ENCODE data around the gene RPTOR. TPM values are rescaled to one million over a fixed set of nuclear protein-coding genes. Genes with fewer than 3 reads are reported as not detected.

RPTOR gene
- total RNA-seq, 2 experiments from 2014 or later, result 88.9 to 91.8 TPM

DNA sequence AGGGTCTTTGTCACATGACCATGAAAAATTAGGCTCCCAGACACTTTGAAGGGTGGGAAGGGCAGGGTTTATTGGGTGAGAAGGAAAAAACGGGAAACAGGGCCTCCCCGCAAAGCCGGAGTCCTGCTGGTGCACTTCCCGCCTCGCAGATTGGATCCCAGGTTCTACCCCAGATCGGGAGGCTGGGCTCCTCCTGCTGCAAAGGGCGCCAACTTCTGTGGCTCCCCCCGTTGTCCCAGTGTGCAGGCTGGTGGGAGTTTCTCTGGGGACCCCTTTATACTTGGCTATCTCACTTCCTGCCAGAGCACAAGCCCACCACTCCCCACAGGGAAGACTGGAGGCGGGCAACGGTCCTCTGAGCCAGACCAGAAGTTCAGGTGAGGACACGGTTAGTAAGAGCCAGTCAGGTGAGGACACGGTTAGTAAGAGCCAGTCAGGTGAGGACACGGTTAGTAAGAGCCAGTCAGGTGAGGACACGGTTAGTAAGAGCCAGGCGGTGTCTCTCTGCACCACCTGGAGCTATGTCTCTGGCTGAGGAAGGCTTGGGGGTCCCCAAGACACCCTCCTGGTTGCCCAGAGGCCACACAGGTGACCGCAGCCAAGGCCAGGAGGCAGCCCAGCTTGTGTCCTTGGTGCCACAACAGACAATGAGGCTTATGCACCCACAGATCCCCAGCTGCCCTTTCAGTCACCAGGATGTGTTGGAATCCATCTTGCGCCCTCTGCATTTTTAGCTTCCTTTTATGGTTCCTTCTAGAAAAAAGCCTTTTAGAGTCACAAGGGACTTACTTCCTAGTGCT is 398.9 kb downstream of the RPTOR start:
- no peak overlapping the region for H3K4me3 Mint-ChIP-seq
- H3K27me3 Mint-ChIP-seq, result no peaks in the 10 kb centered on the region
- H3K36me3 Mint-ChIP-seq (ENCODE audit: low read depth), result peaks cover 63% of the 10 kb centered on the region
- H3K9me3 Mint-ChIP-seq, result no peaks in the 10 kb centered on the region
- ChIA-PET CTCF (no interaction called here), POLR2A (interaction anchor here (0.9 kb wide), 1 partner anchor 66 kb away, joined by 4 read pairs; no protein-coding TSS in a partner anchor)
- peaks cover 24% of the 10 kb centered on the region for H3K4me1 Mint-ChIP-seq
- no peak overlapping the region for H3K27ac Mint-ChIP-seq
- no peak for DNase-seq

DNA sequence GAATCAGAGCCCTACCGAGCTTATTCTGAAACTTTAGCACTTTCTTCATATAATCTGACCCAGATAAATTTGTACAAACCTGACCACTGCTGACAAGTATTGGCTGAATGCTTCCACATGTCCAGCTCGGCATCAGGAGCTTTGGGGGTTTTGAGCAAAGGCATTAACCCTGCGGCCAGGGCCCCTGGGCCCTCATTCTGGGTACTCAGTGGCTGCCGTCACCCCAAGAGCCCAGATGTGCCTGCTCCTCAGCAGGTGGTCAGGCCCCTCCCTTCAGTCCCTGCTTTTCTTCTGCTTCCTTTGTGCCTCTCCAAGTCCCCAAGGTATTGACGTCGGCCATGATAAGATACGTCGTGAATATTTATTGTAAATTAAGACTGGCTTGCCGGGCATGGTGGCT is 399.7 kb downstream of the RPTOR start:
- DNase-seq, result no peak
- Mint-ChIP-seq H3K9me3 (no peaks in the 10 kb centered on the region), H3K27me3 (no peaks in the 10 kb centered on the region), H3K4me1 (peaks cover 16% of the 10 kb centered on the region), H3K36me3 (ENCODE audit: low read depth) (peaks cover 57% of the 10 kb centered on the region), H3K4me3 (no peak overlapping the region), H3K27ac (no peak overlapping the region)
- CTCF ChIA-PET, result no interaction called here
- POLR2A ChIA-PET, result interaction anchor here (0.9 kb wide), 1 partner anchor 67 kb away, joined by 4 read pairs; no protein-coding TSS in a partner anchor

DNA sequence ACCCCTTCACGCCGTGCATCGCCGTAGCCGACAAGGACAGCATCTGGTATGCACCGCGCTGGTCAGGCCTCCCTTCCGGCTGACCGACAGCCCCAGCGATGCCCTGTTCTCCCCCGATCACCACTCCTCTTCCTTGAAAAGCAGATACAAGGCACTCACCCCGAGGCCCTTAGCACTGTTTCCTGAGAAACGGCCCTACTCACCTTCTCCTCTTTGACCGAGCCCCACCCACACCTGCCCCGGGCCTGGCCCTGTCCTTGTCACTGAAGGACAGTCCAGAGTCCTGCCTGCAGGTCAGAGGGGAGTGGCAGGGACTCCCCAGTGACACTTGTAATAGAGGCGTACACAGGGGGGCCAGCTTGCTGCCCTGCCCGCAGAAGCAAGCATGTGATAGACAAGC is 401.1 kb downstream of the RPTOR start:
- CTCF ChIA-PET, result no interaction called here

DNA sequence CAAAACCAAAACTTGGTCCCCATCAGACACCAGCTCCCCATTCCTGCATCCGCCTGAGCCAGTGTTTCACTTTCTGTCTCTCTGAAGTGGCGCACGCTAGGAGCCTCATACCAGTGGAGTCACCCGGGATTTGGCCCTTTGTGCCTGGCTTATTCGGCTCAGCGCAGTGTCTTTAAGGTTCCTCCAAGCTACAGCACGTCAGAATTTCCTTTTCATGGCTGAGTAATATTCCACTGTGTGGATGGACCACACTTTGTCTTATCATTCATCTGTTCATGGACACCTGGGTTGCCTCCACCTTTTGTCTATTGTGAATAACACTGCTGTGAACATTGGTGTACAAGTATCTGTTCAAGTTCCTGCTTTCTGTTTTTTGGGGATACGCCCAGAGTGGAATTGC is 401.8 kb downstream of the RPTOR start:
- Mint-ChIP-seq H3K27ac (no peak overlapping the region), H3K4me1 (peaks cover 12% of the 10 kb centered on the region), H3K4me3 (no peak overlapping the region), H3K9me3 (no peaks in the 10 kb centered on the region), H3K36me3 (ENCODE audit: low read depth) (peaks cover 54% of the 10 kb centered on the region), H3K27me3 (no peaks in the 10 kb centered on the region)
- ChIA-PET CTCF (no interaction called here), POLR2A (no interaction called here)
- no peak for DNase-seq

More for the DNA sequence above, 401.1 kb downstream of the RPTOR start:
- H3K27me3 Mint-ChIP-seq, result no peaks in the 10 kb centered on the region
- DNase-seq, result no peak
- no peak overlapping the region for H3K27ac Mint-ChIP-seq
- no peaks in the 10 kb centered on the region for H3K9me3 Mint-ChIP-seq
- H3K4me1 Mint-ChIP-seq, result peaks cover 11% of the 10 kb centered on the region
- peaks cover 57% of the 10 kb centered on the region for H3K36me3 Mint-ChIP-seq (ENCODE audit: low read depth)
- POLR2A ChIA-PET, result no interaction called here
- no peak overlapping the region for H3K4me3 Mint-ChIP-seq

DNA sequence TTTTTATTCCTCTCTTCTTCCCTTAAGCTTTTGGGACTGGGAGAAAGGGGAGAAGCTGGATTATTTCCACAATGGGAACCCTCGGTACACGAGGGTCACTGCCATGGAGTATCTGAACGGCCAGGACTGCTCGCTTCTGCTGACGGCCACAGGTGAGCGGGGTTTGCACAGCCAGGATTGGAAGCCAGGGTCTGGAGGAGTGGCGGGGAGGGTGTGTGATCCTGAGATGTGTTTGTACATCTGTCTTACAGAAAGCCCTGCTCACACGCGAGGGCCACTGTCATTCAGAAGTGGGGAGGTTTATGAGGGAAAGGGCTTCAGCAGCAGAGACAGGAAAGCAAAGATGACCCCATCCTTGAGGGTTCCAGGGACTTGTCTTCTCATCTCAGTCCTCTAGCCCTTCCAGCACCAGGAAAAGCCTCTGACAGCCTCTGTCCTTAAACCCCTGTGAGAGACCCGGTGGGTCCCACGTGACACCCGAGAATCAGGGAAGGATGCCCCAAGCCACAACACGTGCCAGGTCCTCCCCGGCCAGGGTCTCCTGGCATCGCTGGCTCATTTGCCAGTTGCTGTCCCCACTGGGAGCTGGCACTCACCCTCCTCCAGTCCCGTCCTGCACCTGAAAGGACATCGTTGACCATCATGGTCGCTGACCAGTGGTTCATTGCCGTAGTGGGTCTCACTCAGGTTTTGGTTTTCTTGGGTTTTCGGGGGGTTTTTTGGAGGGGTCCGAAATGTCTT is 402.7 kb downstream of the RPTOR start:
- Mint-ChIP-seq H3K4me1 (peaks cover 16% of the 10 kb centered on the region), H3K36me3 (ENCODE audit: low read depth) (peaks cover 49% of the 10 kb centered on the region)

DNA sequence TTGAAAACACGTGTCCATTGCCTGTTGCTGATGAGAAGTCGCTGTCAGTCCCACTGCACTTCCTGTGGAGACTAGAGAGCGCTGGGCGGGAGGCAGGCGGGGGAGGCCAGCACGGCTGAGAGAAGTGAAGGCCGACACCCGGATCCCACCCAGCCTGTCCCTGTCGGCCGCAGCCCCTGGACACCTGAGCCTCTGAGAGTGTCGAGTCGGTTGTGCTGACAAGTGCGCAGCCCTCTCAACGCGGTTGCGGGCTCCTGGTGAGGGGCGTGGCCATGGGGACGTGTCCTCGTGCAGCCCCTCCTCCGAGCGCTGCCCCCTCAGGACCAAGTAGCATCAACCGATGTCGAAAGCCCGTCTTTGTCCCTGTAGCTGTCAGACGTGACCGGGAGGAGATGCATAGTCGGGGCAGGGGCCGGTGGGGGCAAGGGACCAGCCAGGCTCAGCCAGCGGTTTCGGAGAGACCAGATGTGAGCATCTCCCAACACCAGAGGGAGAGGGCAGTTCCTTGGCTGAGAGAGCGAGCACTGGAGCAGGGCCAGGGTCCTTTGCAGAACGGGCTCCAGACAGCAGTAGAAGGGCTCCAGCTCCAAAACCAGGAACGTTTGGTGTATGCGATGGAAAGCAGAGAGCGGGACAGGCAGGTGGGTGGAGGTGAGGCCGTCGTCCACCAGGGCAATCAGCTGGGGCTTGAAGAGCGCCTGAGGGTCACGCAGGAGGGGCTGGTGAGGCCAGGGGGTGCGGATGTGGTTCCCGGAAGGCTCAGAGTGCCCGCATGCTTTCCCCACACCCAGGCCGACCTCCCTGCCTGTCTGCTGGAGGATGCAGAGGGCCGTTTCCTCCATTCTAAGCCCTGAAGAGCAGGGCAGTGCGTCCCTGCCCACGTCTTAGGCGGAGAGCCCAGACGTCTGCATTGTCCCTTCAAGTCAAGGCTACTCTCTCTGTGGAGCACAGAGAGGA is 403.7 kb downstream of the RPTOR start:
- Mint-ChIP-seq H3K9me3 (no peaks in the 10 kb centered on the region), H3K36me3 (ENCODE audit: low read depth) (peaks cover 45% of the 10 kb centered on the region), H3K4me3 (no peak overlapping the region), H3K4me1 (peaks cover 13% of the 10 kb centered on the region), H3K27me3 (no peaks in the 10 kb centered on the region), H3K27ac (no peak overlapping the region)
- ChIA-PET CTCF (no interaction called here), POLR2A (no interaction called here)
- no peak for DNase-seq

More for the DNA sequence above, 402.7 kb downstream of the RPTOR start:
- Mint-ChIP-seq H3K27ac (no peak overlapping the region), H3K27me3 (no peaks in the 10 kb centered on the region), H3K4me3 (no peak overlapping the region), H3K9me3 (no peaks in the 10 kb centered on the region)
- ChIA-PET POLR2A (no interaction called here), CTCF (no interaction called here)
- DNase-seq, result no peak

DNA sequence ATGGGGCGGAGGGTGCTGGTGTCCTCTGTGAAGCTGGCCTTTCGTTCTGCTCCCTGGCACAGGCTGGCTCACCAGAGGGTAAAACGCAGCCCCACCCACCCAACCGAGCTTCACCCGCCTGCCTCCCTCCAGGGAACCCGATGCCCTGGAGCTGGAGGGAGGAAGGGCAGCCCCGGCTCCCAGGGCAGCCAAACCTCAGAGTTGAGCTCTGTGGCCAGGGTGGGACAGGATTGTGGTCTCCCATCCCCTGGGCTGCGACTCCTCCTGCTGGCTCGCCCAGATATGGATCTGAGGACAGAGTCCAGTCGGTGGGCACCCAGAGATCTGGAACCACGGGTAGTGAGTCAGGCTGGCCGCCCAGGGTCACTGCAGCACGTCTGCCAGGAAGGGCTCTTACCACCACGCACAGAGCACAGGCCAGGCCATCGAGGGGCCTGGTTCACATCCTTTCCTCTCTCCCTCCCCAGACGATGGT is 404.4 kb downstream of the RPTOR start:
- Mint-ChIP-seq H3K27ac (no peak overlapping the region), H3K4me3 (no peak overlapping the region), H3K36me3 (ENCODE audit: low read depth) (peaks cover 51% of the 10 kb centered on the region), H3K4me1 (peaks cover 13% of the 10 kb centered on the region), H3K9me3 (no peaks in the 10 kb centered on the region), H3K27me3 (no peaks in the 10 kb centered on the region)
- ChIA-PET CTCF (no interaction called here), POLR2A (no interaction called here)
- no peak for DNase-seq

DNA sequence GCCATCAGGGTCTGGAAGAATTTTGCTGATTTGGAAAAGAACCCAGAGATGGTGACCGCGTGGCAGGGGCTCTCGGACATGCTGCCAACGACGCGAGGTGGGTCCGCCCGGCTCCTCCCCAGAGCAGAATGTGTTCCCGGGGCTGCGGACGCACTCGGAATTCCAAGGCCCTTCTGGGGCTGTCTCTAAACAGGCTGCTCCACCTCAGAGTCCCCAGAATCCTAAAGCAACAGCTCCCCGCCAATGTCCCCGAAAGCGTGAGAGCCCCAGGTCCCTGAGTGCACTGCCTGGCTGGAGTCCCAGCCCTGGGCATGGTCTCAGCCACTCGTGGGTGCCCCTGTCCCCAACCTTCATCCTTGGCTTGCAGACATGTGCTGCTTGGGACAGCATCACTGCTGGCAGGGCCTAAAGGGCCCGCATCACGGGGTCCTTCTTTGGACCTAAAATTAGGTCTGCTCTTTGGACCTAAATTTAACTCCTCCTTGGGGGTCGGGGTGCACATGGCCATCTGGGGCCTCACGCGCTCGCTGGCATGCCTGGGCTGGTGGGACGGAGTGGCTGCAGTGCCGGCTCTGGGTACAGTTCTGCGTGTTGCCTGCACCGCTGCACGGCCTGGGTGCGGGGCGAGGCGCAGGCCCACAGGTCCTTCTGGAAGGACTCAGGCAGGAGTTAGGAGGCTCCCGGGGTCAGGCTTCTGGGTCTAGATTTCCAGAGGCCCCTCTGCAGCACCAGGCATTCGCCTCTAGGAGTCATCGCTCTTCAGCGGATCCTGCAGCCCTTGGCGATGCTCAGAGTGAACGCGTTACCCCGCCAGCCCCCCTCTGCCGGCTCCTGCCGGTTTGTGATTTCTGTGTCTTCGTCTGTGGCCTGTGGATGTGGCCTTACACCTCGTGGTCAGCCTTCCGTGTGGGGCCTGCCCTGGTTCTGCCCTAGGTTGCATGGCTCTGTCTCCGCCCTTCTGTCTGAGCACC is 405.1 kb downstream of the RPTOR start:
- no peak for DNase-seq
- H3K27ac Mint-ChIP-seq, result peak overlapping the region; percentile 42
- peaks cover 43% of the 10 kb centered on the region for H3K36me3 Mint-ChIP-seq (ENCODE audit: low read depth)
- no peaks in the 10 kb centered on the region for H3K27me3 Mint-ChIP-seq
- H3K9me3 Mint-ChIP-seq, result no peaks in the 10 kb centered on the region
- H3K4me3 Mint-ChIP-seq, result no peak overlapping the region
- ChIA-PET CTCF (no interaction called here), POLR2A (no interaction called here)
- peaks cover 13% of the 10 kb centered on the region for H3K4me1 Mint-ChIP-seq

DNA sequence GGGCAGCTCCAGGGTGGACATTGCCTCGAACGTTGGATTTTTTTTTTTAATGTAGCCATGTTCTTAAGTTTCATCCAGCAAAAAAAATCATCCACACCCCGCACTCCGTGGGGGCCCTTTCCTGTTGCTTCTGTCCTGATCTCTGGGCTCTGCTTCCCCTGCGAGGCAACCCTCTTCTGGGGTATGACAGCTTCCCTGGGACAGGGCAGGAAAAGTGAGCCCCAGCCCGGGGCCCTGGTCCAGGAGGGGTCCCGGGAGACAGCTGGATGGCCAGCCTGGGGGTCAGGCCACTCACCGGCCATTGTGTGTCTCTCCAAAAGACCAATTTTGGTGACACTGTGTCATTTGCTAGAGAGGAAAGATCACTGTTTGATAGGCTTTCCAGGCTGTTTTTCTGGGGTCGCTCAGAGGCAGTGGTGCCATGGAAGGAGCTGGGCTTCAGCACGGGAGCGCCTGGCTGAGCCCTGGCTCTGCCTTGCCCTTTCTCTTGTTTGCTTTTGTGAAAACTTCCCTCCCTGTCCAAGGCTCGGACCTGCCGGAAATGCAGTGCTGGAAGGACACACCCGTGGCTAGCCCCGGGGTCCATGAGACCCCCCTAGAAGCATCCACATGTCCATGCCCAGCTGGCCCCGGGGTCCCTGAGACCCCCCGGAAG is 406.0 kb downstream of the RPTOR start:
- peaks cover 13% of the 10 kb centered on the region for H3K4me1 Mint-ChIP-seq
- H3K4me3 Mint-ChIP-seq, result no peak overlapping the region
- no peak for DNase-seq
- H3K9me3 Mint-ChIP-seq, result no peaks in the 10 kb centered on the region
- POLR2A ChIA-PET, result interaction anchor here (1.0 to 2.3 kb wide), 3 partner anchors 12 to 268 kb away, joined by 3 to 11 read pairs (median 3); no protein-coding TSS in a partner anchor
- CTCF ChIA-PET, result interaction anchor here (0.9 kb wide), 1 partner anchor 849 kb away, joined by 3 read pairs; the partner anchor contains the start of gene GAA
- no peaks in the 10 kb centered on the region for H3K27me3 Mint-ChIP-seq
- H3K27ac Mint-ChIP-seq, result no peak overlapping the region
- H3K36me3 Mint-ChIP-seq (ENCODE audit: low read depth), result peaks cover 38% of the 10 kb centered on the region

DNA sequence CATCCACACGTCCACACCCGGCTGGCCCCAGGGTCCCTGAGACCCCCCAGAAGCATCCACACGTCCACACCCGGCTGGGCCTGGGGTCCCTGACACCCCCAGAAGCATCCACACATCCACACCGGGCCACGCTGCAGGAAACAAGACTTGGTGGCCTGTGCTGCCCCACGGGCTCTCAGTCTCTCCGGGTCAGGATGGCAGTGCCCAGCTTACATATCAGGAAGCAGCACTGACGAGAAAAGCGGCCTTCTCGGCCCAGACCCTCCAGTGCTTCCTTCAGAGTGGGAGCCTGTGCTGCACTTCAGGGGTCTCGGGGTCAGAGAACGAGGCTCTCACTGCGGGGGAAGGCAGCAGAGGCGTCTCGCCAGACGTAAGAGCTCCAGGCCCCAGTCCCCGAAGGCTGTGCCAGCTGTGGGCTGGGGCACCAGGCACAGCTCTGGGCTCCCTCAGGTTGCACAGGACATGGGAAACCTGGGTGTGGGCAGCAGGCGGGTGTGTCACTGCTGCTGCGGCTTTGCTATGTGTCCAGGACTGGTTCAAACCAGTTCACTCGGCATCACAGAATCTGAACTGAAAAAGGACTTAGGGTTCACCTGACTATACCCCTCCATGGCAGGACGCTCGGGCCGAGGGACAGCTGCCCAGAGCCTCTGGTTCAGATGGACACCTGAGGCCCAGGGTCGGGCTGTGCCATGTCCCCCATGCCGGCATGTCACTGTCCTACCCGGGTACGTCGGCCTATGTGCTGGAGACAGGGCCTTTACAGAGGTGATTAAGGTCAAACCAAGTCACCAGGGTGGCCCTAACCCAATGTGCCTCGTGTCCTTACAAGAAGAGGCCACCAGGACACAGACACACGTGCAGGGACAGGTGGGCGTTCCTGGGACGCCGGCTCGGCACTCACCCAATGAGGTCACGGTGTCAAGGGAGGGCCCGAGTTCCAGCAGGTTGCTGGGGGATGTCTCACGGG is 406.8 kb downstream of the RPTOR start:
- Mint-ChIP-seq H3K4me3 (no peak overlapping the region), H3K9me3 (no peaks in the 10 kb centered on the region), H3K36me3 (ENCODE audit: low read depth) (peaks cover 30% of the 10 kb centered on the region), H3K4me1 (peaks cover 11% of the 10 kb centered on the region), H3K27ac (peak overlapping the region; percentile 40), H3K27me3 (no peaks in the 10 kb centered on the region)
- CTCF ChIA-PET, result interaction anchor here (0.9 kb wide), 1 partner anchor 850 kb away, joined by 3 read pairs; the partner anchor contains the start of gene GAA
- POLR2A ChIA-PET, result interaction anchor here (1.0 to 2.3 kb wide), 3 partner anchors 13 to 268 kb away, joined by 3 to 11 read pairs (median 3); no protein-coding TSS in a partner anchor
- DNase-seq, result peak; percentile 36

Data from activated CD4-positive, alpha-beta memory T cell treated with anti-CD3 and anti-CD28 coated beads, Interleukin-2, amount 10 ng/mL, durations not matched to agents 7 days and 5 days (primary cell).